Stomach (tissue), 9 donors: ENCODE results near the gene EIF4E1B. TPM values are rescaled to one million over a fixed set of nuclear protein-coding genes. Genes with fewer than 3 reads are reported as not detected.

Experiments
- DNase-seq, 2 donors: peaks; one replicate each; pipeline versions ENCODE4 v3.0.0 to v3.0.0-alpha.2; 2013 to 2019
- H3K27ac ChIP-seq, 5 donors: fragments of 200-600 bp in 4 of 5; sonication (generic) in 4 of 5; one replicate each; pipeline ENCODE4 v1.5.1; 2013 to 2019; ENCODE audit warnings: mild to moderate bottlenecking in 1 of 5, moderate library complexity in 1 of 5
- H3K27me3 ChIP-seq, 3 donors: fragments of 200-600 bp; sonication (generic); one replicate each; pipeline ENCODE4 v1.5.1; 2017 to 2019; ENCODE audit warnings: mixed run types in 1 of 3
- H3K36me3 ChIP-seq, 4 donors: fragments of 200-600 bp; sonication (generic); 1 replicate in 3 of 4; 2 replicates in 1 of 4; pipeline ENCODE4 v1.5.1; 2016 to 2019
- H3K4me1 ChIP-seq, 4 donors: fragments of 200-600 bp; sonication (generic); one replicate each; pipeline ENCODE4 v1.5.1; 2016 to 2019
- H3K4me3 ChIP-seq, 4 donors: fragments of 200-600 bp; sonication (generic) in 3 of 4; one replicate each; pipeline ENCODE4 v1.5.1; 2016 to 2019; ENCODE audit warnings: mild to moderate bottlenecking in 1 of 4
- H3K9me3 ChIP-seq, 4 donors: fragments of 200-600 bp; sonication (generic); one replicate each; pipeline ENCODE4 v1.5.1; 2016 to 2019
- EP300 ChIP-seq: sonication (generic); formaldehyde crosslinking; IDR thresholded peaks from one replicate; pipeline ENCODE4 v1.6.1; 2017; ENCODE audit warnings: antibody characterized with exemption
- POLR2A ChIP-seq, 4 donors: fragments of 450-650 bp; IDR thresholded peaks; one replicate each; pipeline ENCODE4 v1.6.1; 2016; ENCODE audit warnings: antibody characterized with exemption in 4 of 4, control low read depth in 2 of 4, mild to moderate bottlenecking in 1 of 4, moderate library complexity in 1 of 4
- POLR2AphosphoS5 ChIP-seq, 3 donors: sonication (generic); formaldehyde crosslinking; IDR thresholded peaks; one replicate each; pipeline ENCODE4 v1.6.1; 2016; ENCODE audit warnings: antibody characterized with exemption in 3 of 3
- WGBS, 5 donors: extraction: QIAGEN DNeasy Blood & Tissue Kit in 3 of 5; methylation state at CpG; one replicate each; pipeline versions ENCODE4 v1.1.5 to v1.1.7; 2013 to 2018; 5-methylcytosine and 5-hydroxymethylcytosine counted together
- intact Hi-C: fragments of 100-400 bp; cut with DNase I; formaldehyde crosslinking; loops from one replicate; pipeline ENCODE4 v1.15.1; 2023; ENCODE audit warnings: low total_unique reads
- polyA plus RNA-seq, 3 donors: library from polyadenylated mRNA; stranded (reverse); fragments of 200-250 nt; gene quantifications; one replicate each; pipeline ENCODE4 v1.2.3, GENCODE V29; 2013
- total RNA-seq, 5 donors: library from RNA; depleted of rRNA; stranded (reverse); fragments of >200 nt; gene quantifications; one replicate each; pipeline versions ENCODE4 v1.1.0 to v1.2.3, GENCODE V29; 2014 to 2016
- TF ChIP-seq, protein P1 (sequence below), 7 experiments: fragments of 450-650 bp in 4 of 7; fragments of 200-600 bp in 3 of 7; sonication (generic) in 3 of 7; IDR thresholded peaks; one replicate each; pipeline ENCODE4 v1.5.1; 2016 to 2019; ENCODE audit warnings: antibody characterized with exemption in 7 of 7, control low read depth in 2 of 7, mild to moderate bottlenecking in 1 of 7
- donor health status: healthy with polysubstance abuse.
- donor health status: Bipolar disorder and iron deficiency.
- donor health status: healthy.

EIF4E1B gene
- total and polyA plus RNA-seq, 8 donors = not detected

DNA sequence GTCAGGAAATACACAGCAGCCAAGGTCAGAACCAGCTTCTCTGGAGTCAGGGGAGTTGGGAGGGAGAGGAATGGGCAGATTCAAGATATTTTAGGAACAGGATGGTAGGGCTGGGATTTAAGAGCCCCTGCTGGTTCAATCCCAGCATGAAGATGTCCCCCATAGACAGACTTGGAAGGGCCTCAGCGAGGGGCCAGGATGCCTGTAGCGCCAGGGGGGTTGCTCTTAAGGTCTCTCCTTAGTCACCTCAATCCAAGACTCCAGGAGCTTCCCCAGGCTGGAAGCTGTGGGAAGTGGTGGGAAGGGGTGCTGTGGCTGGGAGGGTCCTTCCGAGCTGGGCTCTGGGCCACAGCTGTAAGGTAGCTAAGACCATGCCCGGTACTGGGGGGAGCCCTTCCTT lies 8.7 kb downstream of the EIF4E1B start:
- H3K4me1 ChIP-seq = no peaks in the 10 kb centered on the region
- 42 to 76% (median 65%) methylated on average over 3 to 4 of the region's 4 CpGs for WGBS, 5 donors
- intact Hi-C loops = no loop called here
- no peaks in the 10 kb centered on the region for H3K9me3 ChIP-seq
- H3K36me3 ChIP-seq = no peaks in the 10 kb centered on the region
- no peak overlapping the region for H3K27ac ChIP-seq
- no peak overlapping the region for H3K4me3 ChIP-seq
- no peak for DNase-seq
- H3K27me3 ChIP-seq = peaks cover 0 to 27% (median 10%) of the 10 kb centered on the region in 3 donors
- TF ChIP-seq POLR2AphosphoS5 (IDR thresholded peaks at IDR 0.05) = no peak
- no peak for TF ChIP-seq POLR2A (IDR thresholded peaks at IDR 0.05)
- TF ChIP-seq EP300 = no peak
- TF ChIP-seq, protein P1, sequence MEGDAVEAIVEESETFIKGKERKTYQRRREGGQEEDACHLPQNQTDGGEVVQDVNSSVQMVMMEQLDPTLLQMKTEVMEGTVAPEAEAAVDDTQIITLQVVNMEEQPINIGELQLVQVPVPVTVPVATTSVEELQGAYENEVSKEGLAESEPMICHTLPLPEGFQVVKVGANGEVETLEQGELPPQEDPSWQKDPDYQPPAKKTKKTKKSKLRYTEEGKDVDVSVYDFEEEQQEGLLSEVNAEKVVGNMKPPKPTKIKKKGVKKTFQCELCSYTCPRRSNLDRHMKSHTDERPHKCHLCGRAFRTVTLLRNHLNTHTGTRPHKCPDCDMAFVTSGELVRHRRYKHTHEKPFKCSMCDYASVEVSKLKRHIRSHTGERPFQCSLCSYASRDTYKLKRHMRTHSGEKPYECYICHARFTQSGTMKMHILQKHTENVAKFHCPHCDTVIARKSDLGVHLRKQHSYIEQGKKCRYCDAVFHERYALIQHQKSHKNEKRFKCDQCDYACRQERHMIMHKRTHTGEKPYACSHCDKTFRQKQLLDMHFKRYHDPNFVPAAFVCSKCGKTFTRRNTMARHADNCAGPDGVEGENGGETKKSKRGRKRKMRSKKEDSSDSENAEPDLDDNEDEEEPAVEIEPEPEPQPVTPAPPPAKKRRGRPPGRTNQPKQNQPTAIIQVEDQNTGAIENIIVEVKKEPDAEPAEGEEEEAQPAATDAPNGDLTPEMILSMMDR (IDR thresholded peaks at IDR 0.05) = no peak

DNA sequence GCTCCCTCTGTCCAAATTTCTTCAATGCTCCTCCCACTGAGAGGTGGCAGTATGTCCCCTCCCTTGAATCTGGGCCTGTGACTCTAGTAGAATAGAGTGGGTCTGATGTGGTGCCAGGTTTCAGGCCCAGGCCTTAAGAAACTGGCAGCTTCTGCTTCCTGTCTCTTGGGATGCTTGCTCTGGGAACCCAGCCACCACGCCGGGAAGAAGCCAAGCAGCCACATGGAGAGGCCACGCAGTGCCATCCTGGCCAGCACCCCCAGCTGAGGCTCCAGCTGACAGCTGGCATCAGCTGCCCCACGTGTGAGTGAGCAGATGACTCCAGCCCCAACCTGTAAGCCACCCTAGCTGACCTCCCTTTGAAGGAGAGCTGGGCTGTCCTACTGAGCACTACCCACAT lies 9.5 kb downstream of the EIF4E1B start:
- Histone ChIP-seq H3K36me3 (no peaks in the 10 kb centered on the region), H3K4me3 (no peak overlapping the region), H3K27ac (no peak overlapping the region), H3K27me3 (peaks cover 0 to 22% (median 6%) of the 10 kb centered on the region in 3 donors), H3K4me1 (no peaks in the 10 kb centered on the region), H3K9me3 (no peaks in the 10 kb centered on the region)
- WGBS, 5 donors = 47 to 65% (median 56%) methylated on average over 4 of the region's 4 CpGs
- no peak for DNase-seq
- intact Hi-C loops = no loop called here
- no peak for TF ChIP-seq EP300
- TF ChIP-seq, protein P1 (IDR thresholded peaks at IDR 0.05) = no peak
- TF ChIP-seq POLR2A (IDR thresholded peaks at IDR 0.05) = no peak

- DNase-seq = no peak
- no peak overlapping the region for H3K27ac ChIP-seq
- H3K9me3 ChIP-seq = no peaks in the 10 kb centered on the region
- H3K4me1 ChIP-seq = no peaks in the 10 kb centered on the region
- WGBS, 5 donors = 62 to 70% (median 69%) methylated on average over 4 of the region's 4 CpGs
- no peak for TF ChIP-seq POLR2A (IDR thresholded peaks at IDR 0.05)
- no peak for TF ChIP-seq EP300
- TF ChIP-seq, protein P1 (IDR thresholded peaks at IDR 0.05) = no peak
- no peak for TF ChIP-seq POLR2AphosphoS5 (IDR thresholded peaks at IDR 0.05)
- no peak overlapping the region for H3K4me3 ChIP-seq
- no peaks in the 10 kb centered on the region for H3K36me3 ChIP-seq
- H3K27me3 ChIP-seq = peaks cover 0 to 16% (median 0%) of the 10 kb centered on the region in 3 donors
- intact Hi-C loops = no loop called here
These were observed 10.1 kb downstream of the EIF4E1B start for GRCh38 chr5:176640616-176641015.

DNA sequence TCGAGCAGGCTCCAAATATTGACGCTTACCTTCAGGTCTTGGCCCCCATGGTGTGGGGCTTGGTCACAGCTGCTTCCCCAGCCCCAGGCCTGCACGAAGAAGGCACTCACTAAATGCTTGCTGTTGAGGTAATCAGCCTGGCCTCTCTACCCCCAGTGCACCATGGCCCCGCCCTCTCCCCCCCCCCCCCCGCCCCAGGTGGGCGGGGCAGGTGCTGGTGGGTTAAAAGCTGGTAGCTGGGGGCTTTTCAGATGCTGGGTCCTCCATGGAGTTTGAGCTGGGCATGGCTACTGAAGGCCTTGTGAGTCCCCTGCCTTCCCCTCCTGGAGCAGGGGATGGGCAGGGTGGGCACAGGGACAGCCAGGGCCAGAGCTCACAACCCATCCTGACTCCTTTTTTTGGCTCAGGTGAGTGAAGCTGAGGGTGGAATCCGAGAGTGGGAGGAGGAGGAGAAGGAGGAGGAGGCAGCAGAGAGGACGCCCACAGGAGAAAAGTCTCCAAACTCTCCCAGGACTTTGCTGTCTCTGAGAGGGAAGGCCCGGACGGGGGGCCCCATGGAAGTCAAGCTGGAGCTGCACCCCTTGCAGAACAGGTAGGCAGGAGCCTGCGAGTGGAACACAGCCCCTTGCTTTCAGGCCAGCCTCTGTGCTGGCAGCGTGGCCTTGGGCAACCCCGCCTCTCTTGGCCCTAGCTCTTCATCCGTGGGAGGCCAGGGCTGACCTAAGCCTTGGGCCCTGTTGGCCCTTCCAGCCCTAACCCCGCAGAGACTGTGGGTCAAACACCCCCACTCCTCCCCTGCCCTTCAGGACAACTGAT lies 12.4 kb downstream of the EIF4E1B start:
- Histone ChIP-seq H3K27ac (no peak overlapping the region), H3K4me3 (no peak overlapping the region), H3K9me3 (no peaks in the 10 kb centered on the region), H3K27me3 (no peaks in the 10 kb centered on the region), H3K36me3 (no peaks in the 10 kb centered on the region), H3K4me1 (peaks cover 2 to 12% (median 10%) of the 10 kb centered on the region in 4 donors)
- intact Hi-C loops = no loop called here
- DNase-seq = no peak
- 47 to 63% (median 53%) methylated on average over 8 to 15 of the region's 15 CpGs for WGBS, 5 donors
- TF ChIP-seq POLR2A (IDR thresholded peaks at IDR 0.05) (no peak), EP300 (no peak), POLR2AphosphoS5 (IDR thresholded peaks at IDR 0.05) (no peak)
- TF ChIP-seq, protein P1 (IDR thresholded peaks at IDR 0.05) = no peak
